PC-9 (cell line): ENCODE data around the gene CCDC91.
"Not testable (repeated sequence)": the region's sequence is repeated elsewhere in the genome, so short reads cannot be mapped to it uniquely, and the experiment has no call there.

Experiments
- EZH2 ChIP-seq: fragments of 200-600 bp; sonication (generic); IDR thresholded peaks from 2 replicates; pipeline ENCODE4 v1.8.0; 2017; ENCODE audit warnings: antibody characterized with exemption, low read depth
- TF ChIP-seq, protein P1 (sequence below): fragments of 200-600 bp; sonication (generic); conservative IDR thresholded peaks from 2 replicates; pipeline ENCODE4 v1.6.1; 2017; ENCODE audit warnings: mixed run types, antibody characterized with exemption, mild to moderate bottlenecking, moderate library complexity

DNA sequence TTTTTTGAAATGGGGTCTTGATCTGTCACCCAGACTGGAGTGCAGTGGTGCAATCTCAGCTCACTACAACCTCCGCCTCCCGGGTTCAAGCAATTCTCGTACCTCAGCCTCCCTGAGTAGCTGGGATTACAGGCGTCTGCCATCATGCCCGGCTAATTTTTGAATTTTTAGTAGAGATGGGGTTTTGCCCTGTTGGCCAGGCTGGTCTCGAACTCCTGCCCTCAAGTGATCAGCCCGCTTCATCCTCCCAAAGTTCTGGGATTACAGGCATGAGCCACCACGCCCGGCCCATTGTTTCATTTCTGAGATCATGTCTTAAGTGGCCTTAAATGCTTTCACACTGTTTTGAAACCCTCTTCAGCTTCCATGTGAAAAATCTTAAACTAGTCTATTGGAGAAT lies 281.5 kb downstream of the CCDC91 start:
- TF ChIP-seq, protein P1, sequence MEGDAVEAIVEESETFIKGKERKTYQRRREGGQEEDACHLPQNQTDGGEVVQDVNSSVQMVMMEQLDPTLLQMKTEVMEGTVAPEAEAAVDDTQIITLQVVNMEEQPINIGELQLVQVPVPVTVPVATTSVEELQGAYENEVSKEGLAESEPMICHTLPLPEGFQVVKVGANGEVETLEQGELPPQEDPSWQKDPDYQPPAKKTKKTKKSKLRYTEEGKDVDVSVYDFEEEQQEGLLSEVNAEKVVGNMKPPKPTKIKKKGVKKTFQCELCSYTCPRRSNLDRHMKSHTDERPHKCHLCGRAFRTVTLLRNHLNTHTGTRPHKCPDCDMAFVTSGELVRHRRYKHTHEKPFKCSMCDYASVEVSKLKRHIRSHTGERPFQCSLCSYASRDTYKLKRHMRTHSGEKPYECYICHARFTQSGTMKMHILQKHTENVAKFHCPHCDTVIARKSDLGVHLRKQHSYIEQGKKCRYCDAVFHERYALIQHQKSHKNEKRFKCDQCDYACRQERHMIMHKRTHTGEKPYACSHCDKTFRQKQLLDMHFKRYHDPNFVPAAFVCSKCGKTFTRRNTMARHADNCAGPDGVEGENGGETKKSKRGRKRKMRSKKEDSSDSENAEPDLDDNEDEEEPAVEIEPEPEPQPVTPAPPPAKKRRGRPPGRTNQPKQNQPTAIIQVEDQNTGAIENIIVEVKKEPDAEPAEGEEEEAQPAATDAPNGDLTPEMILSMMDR, result not testable (repeated sequence)
- not testable (repeated sequence) for TF ChIP-seq EZH2
